ENCODE data around the gene ECD.

- TF ChIP-seq USF2 (IDR thresholded peaks at IDR 0.05; ENCODE audit: borderline replicate concordance, low read depth, low read length) (no peak), CHD1 (IDR thresholded peaks at IDR 0.05; ENCODE audit: low read depth, low read length) (no peak), ATF7 (IDR thresholded peaks at IDR 0.05; ENCODE audit: low read depth) (no peak), BRCA1 (IDR thresholded peaks at IDR 0.05; ENCODE audit: low read depth, low read length) (no peak), MXI1 (IDR thresholded peaks at IDR 0.05; ENCODE audit: low read depth, low read length) (no peak), MYC (IDR thresholded peaks at IDR 0.05; ENCODE audit: insufficient read depth, insufficient read length, insufficient replicate concordance, low read length, severe bottlenecking) (no peak), EGR1 (IDR thresholded peaks at IDR 0.05; ENCODE audit: borderline replicate concordance in 1 of 2, low read depth in 2 of 2, low read length in 2 of 2) (no peak), CTCF (IDR thresholded peaks at IDR 0.05 in 2 of 3, conservative IDR thresholded peaks at IDR 0.05 in 1 of 3; ENCODE audit: control insufficient read depth in 2 of 3, extremely low read depth in 1 of 3, insufficient read depth in 1 of 3, low read depth in 3 of 3, low read length in 3 of 3) (no peak), ZNF592 (IDR thresholded peaks at IDR 0.05) (no peak)
Measured at GRCh38 chr10:73161662-73162061, 6.1 kb downstream of the ECD start.
